Activated T-cell treated with anti-CD3 and anti-CD28 coated beads, Interleukin-2, amount 50 U/mL, for 1 hour (primary cell): ENCODE measurements around the gene ZNF835.
A peak's percentile ranks its signal among the peaks of the same experiment; 100 is the strongest.
"Not testable (repeated sequence)": the region's sequence is repeated elsewhere in the genome, so short reads cannot be mapped to it uniquely, and the experiment has no call there.

Experiments
- DNase-seq: peaks from one replicate; pipeline ENCODE4 v3.0.0-alpha.2; 2020

Gene ZNF835

GRCh38 chr19:56671613-56671994 lies at the start of gene ZNF835:
Gene ZNF835 (minus strand): TSS chr19:56671757. CDS start chr19:56665198, 6,559 bp downstream.
- peak; percentile 80 for DNase-seq

GRCh38 chr19:56720281-56720680 lies 48.7 kb upstream of the ZNF835 start:
- DNase-seq = no peak

DNA sequence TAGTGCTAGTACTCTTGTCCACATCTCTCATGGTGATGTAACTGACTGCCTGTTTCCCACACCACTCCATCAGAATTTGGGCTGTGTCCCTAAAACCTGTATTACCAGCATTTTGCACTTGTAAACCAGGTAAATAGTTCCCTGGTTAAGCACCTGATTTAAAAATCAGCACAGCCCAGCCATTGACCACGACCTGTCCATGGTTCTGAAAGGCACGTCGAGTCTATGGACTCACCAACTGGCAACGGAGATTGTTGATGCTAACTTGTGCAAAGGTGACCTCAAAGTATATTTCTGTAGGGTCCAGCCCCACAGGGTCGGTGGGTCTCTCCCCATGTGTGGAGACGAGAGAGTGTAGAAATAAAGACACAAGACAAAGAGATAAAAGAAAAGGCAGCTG lies 46.7 kb upstream of the ZNF835 start:
- no peak for DNase-seq

DNA sequence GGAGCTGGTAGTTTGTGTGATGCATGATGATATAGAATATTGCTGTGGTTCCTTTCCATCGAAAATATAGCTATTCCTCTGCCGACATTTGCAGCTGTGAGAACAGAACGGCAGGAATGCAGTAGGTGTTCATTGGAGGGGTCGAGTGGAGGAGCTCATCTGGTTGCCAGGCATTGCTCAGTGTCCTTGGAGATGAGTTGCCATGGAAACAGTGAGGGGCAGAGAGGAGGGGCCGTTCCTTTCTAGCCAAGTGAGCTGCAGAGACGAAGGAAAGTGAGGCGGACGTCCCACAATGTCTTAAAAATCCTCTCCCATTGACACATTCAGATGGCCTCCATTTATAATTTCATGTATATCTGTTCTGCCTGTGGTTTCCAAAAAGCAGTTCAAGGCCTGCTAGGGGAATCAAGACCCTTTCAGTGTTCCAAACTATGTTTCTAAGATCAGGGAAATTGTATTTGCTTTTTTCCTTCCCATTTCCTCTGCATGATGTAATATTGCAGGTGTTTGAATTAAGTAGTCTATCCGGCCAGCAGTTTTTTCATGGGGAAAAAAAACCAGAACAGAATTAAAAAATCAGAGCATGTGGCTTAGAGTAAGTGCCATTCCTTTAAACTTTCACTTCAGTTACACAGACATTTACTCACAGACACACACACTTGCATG lies 41.2 kb upstream of the ZNF835 start:
- no peak for DNase-seq

DNA sequence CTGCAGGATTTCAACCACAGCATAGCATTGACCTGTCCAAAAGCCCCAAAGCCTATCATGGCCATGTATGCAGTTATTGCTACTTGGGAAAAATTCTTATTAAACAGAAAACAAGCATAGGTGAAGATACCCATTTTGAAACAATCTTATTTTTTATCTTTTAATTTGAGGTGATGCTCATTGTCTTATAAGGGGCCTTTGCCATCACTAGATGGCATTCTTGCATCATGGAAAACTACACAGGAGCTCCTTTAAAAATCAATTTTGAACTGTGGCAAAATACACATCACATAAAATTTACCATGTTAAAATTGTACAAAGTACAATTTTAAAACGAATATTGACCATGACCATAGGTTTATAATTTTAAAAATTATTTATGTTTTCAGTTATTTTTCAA lies 38.9 kb upstream of the ZNF835 start:
- no peak for DNase-seq

DNA sequence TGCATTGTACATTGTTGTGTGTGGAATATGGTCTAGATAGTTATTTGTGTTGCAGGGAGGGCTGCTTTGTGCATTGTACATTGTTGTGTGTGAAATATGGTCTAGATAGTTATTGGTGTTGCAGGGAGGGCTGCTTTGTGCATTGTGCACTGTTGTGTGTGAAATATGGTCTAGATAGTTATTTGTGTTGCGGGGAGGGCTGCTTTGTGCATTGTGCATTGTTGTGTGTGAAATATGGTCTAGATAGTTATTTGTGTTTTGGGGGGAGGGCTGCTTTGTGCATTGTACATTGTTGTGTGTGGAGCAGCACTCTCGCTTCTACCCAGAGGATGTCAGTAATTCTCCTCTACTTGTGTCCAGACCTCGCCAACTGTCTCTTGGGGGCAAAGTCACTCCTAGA lies 36.3 kb upstream of the ZNF835 start:
- DNase-seq = no peak

GRCh38 chr19:56705939-56706338 lies 34.4 kb upstream of the ZNF835 start:
- DNase-seq = no peak

DNA sequence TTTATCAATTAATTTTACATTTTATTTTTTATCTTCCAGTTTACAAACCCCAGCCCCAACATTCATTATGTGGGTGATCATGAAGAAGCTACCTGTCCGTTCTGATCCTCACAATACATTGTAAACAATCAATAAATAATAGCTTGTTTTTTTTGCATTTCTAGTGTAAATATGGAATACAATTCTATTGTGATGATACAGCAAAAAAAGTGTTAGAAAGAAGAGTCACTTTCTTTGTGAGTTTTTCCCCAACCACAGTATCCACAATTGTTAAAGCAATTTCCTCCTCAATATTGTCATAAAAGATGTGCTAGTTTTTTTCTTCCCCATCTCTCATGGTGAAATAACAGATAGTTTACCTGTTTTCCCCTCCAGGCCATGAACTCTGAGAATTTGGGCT lies 30.3 kb upstream of the ZNF835 start:
- DNase-seq = no peak

DNA sequence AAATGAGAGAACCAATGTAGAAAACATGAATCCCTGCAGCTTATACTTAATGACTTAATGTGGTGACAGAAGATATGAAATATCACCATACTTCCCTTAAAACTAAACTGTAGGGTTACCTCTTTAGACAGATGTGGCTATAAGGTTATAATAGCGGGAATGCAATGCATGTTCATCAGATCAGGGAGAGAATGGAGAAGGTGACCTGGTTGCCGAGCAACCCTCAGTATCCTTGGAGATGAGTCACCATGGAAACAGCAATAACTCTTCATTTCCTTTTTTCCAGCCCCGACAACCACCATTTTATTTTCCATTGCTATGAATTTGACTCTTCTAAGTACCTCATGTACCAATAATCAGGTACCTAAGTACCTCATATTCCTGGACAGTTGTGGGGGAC lies 28.0 kb upstream of the ZNF835 start:
- DNase-seq = no peak

DNA sequence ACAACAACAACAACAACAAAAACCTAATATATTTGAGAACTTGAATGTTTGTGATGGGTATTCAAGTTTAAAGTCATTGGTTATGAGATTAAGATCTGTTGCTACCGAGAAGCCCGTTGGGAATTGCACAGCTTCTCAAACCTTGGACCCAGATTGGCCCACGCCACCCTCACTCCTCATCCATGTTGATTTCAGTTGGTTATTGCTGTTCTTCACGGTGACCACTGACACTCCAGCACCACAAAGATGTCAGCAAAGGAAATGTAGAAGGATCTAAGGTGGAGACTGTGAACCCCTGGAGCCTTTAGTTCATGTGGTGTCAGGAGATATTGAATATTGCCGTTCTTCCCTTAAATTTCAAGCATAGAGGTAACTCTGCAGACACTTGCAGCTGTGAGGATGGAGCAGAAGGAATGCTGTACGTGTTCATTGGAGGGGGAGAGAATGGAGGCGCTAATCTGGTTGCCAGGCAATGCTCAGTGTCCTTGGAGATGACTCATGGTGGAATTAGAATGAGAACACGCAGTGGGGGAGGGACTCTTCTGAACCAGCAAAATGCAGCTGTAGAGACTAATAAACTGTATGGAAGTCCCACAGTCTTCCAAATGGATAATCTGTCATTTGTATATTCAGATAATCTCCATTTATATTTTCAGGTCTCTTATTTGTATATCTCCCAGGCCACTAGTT lies 20.8 kb upstream of the ZNF835 start:
- no peak for DNase-seq

DNA sequence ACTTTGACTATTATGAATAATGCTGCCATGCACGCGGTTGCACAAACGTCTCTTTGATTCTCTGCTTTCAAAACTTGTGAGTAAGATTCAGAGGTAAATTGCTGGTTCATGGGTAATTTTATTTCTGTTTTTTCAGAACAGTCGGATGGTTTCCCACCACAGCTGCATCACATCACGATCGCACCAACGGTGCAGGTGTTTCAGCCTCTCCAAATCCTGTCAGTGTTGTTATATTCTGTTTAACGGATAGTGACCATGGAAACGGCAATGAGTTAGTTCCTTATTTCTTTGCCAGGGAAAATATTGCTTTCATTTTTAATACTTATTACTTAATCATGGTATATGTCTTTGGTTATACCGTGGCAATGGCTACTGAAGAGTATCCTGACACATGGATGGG lies 19.1 kb upstream of the ZNF835 start:
- no peak for DNase-seq

DNA sequence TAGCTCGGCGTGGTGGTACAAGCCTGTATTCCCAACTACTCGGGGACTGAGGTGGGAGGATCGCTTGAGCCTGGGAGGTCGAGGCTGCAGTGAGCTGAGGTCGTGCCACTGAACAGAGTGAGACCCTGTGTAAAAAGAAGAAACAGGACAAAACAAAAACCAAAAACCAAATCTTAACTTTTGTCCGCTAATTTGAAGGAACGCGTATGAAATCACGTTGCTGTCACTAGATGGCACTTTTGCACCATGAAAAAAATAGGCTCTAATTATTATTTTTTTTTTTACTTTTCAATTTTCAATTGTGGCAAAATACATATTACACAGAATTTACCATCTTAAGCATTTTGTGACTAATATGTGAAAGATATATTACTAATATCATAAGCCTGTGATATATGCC lies 17.6 kb upstream of the ZNF835 start:
- DNase-seq = no peak

DNA sequence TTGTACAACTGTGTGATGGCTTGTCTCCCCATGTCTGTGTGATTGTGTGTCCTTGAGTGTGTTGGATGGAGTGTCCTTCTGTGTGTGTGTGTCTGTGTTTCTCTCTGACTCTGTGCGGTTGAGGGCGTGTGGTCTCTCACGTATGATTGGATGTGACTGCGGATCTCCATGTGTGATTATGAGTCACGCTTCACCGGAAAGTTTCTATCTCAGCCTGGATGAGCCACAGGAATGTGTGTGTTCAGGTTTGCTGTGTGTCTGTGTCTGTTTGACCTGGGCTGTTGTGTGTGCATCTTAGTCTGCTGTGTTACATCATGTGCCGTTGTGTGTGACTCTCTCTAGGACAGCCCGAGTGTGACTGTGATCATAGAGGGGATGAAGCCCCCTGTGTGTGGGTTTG lies 15.5 kb upstream of the ZNF835 start:
- no peak for DNase-seq

DNA sequence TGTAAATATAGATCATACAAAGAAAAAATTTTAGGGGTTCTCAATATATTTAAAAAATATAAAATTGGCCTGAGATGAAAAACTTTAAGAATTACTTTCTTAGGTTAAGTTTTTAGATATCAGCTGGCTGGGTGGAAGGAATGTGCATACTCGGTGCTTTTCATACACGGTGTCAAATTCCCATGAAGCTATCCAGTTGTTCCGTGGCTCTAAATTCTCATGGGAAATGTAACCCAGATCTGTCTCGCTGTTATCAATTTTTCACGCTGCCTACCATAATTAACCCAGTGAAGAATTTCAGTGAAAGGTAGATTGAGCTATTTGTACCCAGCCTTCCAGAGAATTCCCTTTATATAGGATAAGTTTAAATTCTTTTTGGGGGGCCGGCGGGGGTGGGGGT lies 11.6 kb upstream of the ZNF835 start:
- no peak for DNase-seq

DNA sequence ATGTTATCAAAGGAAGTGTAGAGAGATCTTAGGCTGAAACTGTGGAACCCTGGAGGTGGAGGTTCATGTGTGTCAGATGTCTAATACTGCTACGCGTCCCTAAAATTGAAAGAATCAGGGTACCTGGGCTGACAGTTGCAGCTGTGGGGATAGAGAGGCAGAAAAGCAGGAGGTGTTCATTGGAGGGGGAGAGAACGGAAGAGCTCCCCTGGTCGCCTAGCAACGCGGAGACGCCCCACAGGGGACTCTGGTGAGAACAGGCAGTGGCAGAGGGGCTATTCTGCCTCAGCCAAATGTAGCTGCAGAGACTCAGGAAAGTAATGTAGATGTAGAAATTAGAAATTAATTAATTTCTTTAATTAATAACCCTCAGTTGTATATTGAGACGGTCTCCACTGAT lies 10.1 kb upstream of the ZNF835 start:
- DNase-seq = no peak

DNA sequence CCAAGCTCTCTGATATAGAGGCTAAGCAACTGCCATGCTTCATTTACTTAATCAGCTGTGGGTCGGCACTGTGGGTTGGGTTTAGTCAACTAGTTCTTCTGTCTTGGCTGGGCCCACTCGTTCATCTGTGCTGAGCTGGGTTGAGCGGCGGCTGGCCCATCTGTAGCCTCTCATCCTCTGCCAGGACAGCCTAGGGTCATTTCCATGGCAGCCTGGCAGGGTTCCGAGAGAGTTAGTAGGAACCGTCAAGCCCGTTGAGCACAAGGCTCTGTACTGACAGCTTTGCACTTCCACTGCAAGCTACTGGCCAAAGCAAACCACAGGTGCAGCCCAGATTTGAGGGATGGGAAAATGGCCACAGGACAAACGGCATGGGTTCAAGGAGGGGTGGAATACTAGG lies 6.6 kb upstream of the ZNF835 start:
- DNase-seq = no peak

DNA sequence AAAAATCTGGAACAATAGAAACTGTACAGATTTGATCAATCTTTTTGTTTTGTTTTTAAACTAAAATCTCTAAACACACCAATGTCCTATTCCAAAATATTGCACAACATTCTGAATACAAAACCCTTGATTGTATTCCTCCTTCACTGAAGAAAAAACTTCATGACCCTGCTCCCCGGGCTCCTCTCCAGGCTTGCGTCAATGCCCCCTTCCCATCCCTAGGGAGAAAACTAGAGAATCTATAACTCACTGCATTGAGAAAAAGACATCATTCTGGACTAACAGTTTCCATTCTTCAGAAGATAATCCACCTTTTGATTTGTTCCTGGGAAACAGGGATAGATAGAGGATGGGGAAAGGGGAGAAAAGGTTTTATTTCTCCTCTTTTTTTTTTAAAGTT lies 1.1 kb upstream of the ZNF835 start:
- not testable (repeated sequence) for DNase-seq

DNA sequence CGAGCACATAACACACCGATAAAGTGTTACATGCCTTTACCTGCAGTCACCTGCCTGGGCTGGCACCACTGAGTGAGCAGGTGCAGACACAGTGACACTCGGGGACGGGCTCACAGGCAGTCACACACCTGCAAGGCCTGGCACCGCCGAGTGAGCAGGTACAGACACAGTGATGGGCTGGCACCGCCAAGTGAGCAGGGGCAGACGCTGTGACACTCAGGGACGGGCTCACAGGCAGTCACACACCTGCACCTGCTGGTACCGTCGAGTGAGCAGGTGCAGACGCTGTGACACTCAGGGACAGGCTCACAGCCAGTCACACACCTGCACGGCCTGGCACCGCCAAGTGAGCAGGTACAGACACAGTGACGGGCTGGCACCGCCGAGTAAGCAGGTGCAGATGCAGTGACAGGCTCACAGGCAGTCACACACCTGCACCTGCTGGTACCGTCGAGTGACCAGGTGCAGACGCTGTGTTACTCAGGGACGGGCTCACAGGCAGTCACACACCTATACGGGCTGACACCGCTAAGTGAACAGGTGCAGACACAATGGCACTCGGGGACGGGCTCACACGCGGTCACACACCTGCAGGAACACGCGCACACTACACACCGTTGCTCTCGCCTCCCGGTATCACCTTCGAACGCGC lies 470 bp downstream of the ZNF835 start:
- no peak for DNase-seq

- DNase-seq = no peak
Measured at GRCh38 chr19:56670401-56670960, 1.1 kb downstream of the ZNF835 start.

DNA sequence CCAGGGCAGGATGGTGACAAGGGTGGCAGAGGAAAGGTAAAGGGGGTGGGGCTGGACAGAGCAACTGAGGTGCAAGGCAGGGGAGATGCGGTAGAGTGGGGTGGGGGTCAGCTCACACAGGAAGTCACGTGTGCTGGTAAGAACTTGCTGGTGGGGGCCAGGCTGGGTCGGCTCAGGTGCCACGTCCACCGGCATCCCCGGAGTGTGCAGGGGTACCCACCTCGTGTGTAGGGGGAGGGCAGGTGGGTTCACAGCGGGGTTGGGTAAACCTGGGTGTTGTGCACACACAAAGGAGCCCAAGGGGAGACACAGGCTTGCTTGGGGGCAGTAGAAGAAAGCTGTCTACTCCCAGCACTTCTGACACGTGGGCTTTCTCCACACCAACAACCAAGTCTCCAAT lies 2.9 kb downstream of the ZNF835 start:
- no peak for DNase-seq

- no peak for DNase-seq
Measured at GRCh38 chr19:56667311-56667870, 4.2 kb downstream of the ZNF835 start.

DNA sequence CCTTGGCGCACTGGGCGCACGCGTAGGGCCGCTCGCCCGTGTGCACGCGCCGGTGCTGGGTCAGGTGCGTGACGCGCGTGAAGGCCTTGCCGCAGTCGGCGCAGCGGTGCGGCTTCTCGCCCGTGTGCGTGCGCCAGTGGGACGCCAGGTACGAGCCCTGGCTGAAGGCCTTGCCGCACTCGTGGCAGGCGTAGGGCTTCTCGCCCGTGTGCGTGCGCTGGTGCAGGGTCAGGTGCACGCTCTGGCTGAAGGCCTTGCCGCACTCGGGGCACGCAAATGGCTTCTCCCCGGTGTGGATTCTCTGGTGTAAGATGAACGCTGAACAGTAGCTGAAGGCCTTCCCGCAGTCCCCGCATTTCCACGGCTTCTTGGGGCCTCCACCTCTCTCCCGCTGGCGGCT lies 7.0 kb downstream of the ZNF835 start:
- DNase-seq = no peak

DNA sequence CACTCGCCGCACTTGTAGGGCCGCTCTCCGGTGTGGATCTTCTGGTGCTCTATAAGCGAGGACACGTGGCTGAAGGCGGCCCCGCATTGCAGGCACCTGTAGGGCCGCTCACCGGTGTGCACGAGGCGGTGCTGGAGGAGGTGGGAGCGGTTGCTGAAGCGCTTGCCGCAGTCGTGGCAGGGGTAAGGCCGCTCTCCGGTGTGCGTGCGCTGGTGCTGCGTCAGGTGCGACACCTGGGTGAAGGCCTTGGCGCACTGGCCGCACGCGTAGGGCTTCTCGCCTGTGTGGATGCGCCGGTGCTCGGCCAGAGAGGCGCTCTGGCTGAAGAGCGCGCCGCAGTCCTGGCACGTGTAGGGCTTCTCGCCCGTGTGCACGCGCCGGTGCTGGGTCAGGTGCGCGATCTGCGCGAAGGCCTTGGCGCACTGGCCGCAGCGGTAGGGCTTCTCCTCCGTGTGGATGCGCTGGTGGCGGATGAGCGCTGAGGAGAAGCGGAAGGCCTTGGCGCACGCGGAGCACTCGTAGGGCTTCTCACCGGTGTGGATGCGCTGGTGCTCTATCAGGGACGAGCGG lies 7.5 kb downstream of the ZNF835 start:
- no peak for DNase-seq
